Upper lobe of left lung (tissue), 4 donors: ENCODE results near the gene LIN52.

Experiments used
- CTCF ChIP-seq, 6 experiments: fragments of 450-650 bp in 4 of 6; fragments of 200-600 bp in 2 of 6; sonication (generic) in 2 of 6; IDR thresholded peaks; one replicate each; pipeline ENCODE4 v1.5.1; 2016 to 2019; ENCODE audit warnings: antibody characterized with exemption in 6 of 6
- EP300 ChIP-seq, 4 donors: sonication (generic); formaldehyde crosslinking; IDR thresholded peaks; one replicate each; pipeline ENCODE4 v1.5.1; 2017; ENCODE audit warnings: antibody characterized with exemption in 4 of 4, control low read depth in 2 of 4
- POLR2A ChIP-seq, 4 donors: fragments of 450-650 bp; IDR thresholded peaks; one replicate each; pipeline ENCODE4 v1.5.1; 2016 to 2017; ENCODE audit warnings: antibody characterized with exemption in 4 of 4, mild to moderate bottlenecking in 2 of 4
- POLR2AphosphoS5 ChIP-seq, 2 donors: sonication (generic); formaldehyde crosslinking; IDR thresholded peaks; one replicate each; pipeline ENCODE4 v1.5.1; 2017; ENCODE audit warnings: antibody characterized with exemption in 2 of 2

GRCh38 chr14:74176400-74176793, 91.6 kb downstream of the LIN52 start:
- TF ChIP-seq CTCF (IDR thresholded peaks at IDR 0.05) (no peak), POLR2A (IDR thresholded peaks at IDR 0.05) (no peak), EP300 (IDR thresholded peaks at IDR 0.05) (no peak), POLR2AphosphoS5 (IDR thresholded peaks at IDR 0.05) (no peak)
